ENCODE data around the gene NEO1.

NEO1 gene, protein sequence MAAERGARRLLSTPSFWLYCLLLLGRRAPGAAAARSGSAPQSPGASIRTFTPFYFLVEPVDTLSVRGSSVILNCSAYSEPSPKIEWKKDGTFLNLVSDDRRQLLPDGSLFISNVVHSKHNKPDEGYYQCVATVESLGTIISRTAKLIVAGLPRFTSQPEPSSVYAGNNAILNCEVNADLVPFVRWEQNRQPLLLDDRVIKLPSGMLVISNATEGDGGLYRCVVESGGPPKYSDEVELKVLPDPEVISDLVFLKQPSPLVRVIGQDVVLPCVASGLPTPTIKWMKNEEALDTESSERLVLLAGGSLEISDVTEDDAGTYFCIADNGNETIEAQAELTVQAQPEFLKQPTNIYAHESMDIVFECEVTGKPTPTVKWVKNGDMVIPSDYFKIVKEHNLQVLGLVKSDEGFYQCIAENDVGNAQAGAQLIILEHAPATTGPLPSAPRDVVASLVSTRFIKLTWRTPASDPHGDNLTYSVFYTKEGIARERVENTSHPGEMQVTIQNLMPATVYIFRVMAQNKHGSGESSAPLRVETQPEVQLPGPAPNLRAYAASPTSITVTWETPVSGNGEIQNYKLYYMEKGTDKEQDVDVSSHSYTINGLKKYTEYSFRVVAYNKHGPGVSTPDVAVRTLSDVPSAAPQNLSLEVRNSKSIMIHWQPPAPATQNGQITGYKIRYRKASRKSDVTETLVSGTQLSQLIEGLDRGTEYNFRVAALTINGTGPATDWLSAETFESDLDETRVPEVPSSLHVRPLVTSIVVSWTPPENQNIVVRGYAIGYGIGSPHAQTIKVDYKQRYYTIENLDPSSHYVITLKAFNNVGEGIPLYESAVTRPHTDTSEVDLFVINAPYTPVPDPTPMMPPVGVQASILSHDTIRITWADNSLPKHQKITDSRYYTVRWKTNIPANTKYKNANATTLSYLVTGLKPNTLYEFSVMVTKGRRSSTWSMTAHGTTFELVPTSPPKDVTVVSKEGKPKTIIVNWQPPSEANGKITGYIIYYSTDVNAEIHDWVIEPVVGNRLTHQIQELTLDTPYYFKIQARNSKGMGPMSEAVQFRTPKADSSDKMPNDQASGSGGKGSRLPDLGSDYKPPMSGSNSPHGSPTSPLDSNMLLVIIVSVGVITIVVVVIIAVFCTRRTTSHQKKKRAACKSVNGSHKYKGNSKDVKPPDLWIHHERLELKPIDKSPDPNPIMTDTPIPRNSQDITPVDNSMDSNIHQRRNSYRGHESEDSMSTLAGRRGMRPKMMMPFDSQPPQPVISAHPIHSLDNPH (N-terminal part only)

GRCh38 chr15:73051807-73052652 is at the start of gene NEO1:
Gene NEO1 (plus strand): TSS chr15:73052463. CDS start chr15:73052676, 213 bp downstream.
- DNase-seq: peak; percentile 65 to 87

DNA sequence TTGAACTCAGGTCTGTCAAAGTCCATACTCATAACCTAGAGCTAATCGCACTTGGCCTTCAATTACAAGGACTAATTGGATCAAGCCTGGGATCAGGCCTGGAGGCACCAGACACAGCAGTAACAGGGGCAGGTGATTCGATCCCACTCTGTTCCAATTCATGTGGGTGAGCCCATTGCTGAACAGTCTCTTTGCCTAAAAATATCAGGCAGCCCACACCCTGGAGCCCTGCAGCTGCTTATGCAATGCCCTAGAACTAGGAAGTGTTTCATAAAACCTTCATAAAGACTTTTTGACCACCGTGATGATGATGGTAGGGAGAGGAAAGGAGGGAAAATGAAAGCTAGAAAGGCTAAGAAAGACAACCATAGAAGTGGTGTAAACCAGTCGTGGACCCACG is 47.8 kb upstream of the NEO1 start:
- DNase-seq: no peak

- no peak for DNase-seq
These were observed 47.2 kb upstream of the NEO1 start for GRCh38 chr15:73005032-73005431.

DNA sequence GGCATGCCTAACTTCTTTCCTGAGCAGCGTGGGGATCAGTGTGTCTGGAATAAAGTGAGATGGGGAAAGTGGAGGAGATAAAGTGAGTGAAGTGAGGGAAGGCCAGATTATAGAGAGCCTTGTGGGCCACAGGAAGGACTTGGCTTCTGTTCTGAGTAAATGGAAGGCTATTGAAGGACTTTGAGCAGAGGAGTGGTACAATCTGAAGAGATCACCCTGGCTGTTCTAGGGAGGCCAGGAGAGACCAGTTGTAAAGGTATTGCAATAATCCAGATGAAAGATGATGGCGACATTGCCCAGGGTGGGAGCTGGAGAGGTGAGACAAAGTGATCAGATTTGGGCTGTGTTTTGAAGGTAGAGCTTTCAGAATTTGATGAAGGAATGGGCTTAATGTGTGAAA is 46.8 kb upstream of the NEO1 start:
- no peak for DNase-seq

DNA sequence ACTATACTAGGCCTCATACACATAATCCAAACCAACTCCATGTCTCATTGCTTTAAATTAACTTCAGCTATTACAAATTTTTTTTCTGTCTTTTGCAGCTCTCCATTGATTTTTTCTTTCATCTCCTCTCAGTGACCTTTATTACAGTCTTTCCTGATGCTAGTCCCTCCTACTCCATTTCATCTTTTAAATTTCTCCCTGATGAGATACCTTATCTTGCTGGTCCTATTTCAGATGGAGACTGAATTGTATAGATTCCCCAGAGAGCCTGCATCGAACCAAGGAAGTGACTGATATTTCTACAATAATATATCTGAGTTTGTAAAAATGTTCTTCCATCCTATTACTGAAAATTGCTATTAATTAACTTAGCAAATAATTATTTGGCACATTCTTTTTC is 45.7 kb upstream of the NEO1 start:
- DNase-seq: no peak

GRCh38 chr15:73009066-73010056 is 42.9 kb upstream of the NEO1 start:
- no peak for DNase-seq

- DNase-seq: no peak
These were observed 41.8 kb upstream of the NEO1 start for GRCh38 chr15:73010154-73011152.

DNA sequence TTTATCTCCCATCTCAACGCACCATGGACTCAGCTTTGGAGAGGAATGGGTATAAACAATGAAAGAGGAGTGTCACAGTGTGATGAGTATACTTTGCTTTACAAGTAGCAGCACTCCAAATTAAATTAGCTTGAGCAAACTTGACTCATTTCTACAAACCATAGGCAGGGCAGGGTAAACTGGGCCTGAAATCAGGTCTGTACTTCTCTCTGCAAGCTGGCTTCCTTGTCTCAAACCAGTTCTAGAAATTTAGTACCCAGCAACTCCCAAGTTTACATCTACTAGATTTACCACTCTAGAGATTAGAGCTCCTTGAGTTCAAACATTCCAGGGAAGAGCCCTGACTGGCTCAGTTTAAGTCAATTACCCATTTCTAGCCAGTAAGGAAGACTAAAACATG is 37.4 kb upstream of the NEO1 start:
- DNase-seq: no peak

DNA sequence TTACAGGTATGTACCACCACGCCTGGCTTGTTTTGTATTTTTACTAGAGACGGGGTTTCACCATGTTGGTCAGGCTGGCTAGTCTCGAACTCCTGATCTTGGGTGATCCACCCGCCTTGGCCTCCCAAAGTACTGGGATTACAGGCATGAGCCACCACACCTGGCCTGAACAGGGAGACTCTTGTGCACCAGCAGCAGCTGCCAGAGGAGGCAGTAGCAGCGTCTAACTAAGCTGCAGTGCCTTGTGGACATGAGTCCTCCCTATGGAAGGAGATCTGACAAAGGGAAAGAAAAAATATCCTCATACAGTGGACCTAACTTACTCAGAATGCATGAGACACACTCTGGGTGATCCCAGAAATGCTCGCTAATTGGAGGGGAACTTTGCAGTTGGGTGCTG is 36.8 kb upstream of the NEO1 start:
- no peak for DNase-seq

GRCh38 chr15:73017987-73018386 is 34.3 kb upstream of the NEO1 start:
- DNase-seq: no peak

DNA sequence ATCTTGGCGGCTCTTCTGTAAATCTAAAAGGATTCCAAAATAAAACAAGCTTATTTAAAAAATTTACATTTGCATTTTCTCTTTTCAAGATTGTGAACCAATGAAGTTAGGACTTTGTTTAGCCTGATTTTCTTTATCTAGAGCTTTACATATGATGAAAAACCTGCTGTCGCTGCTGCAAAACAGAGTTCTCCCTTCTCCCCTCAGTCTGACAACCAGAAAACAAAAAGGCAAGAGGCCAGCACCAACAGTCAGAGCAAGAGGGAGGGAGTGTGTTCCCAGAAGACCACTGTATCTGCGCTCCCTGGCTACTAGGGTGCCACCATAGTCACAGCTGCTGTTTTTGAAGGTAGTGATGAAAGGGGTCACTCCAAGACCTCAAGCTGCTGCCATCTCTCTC is 33.1 kb upstream of the NEO1 start:
- DNase-seq: no peak

DNA sequence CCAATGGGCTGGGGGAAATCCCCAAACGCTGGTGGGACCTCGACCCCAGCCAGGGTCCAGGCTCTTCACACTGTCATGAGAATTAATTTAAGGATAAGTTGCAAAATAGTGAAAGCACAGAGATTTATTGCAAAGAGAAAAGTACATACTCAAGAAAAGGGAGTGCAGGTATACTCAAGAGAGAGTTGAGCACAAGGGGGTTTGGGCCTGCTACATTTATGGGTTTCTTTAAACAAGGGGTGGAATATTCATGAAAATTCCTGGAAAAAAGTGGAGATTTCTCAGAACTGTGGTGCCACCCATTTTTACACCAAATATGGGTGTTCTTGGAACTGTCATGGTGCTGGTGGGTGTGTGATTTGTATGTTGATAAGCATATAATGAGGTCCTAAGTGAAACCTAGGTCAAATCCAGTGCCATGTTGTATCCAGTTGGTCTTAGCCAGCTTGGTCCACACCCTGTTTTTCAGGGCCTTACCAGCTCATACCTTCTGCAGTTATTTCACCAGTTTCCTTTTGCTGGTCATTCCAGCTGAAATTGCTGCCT is 32.6 kb upstream of the NEO1 start:
- no peak for DNase-seq

GRCh38 chr15:73021139-73021621 is 31.1 kb upstream of the NEO1 start:
- no peak for DNase-seq

- DNase-seq: no peak
These were observed 30.1 kb upstream of the NEO1 start for GRCh38 chr15:73022161-73022560.

- no peak for DNase-seq
These were observed 29.2 kb upstream of the NEO1 start for GRCh38 chr15:73023071-73023470.

- no peak for DNase-seq
These were observed 28.1 kb upstream of the NEO1 start for GRCh38 chr15:73024168-73024567.

DNA sequence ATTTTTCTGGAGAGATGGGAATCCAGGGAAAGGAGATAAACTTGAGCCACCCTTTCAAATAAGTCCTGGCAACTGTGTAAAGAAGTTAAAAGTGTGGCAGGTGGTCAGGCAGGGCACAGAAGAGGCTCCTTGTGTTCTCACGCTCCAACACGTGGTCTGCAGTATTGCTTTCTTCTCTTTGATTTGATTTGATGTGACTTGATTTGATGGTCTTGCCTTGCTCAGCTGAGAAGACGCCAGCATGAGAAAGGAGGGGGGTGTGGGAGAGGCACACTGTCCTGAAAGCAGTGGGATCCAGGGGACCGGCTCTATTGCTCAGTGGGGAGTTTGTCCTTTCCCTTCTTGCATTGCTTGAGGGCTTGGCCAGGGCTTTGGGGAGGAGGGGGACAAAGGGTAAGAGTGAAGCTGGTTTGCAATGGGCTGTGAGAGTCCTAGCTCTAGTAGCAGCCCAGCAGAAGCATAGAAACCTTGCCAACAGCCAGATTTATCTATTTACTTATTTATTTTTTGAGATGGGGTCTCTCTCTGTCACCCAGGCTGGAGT is 25.7 kb upstream of the NEO1 start:
- DNase-seq: no peak

DNA sequence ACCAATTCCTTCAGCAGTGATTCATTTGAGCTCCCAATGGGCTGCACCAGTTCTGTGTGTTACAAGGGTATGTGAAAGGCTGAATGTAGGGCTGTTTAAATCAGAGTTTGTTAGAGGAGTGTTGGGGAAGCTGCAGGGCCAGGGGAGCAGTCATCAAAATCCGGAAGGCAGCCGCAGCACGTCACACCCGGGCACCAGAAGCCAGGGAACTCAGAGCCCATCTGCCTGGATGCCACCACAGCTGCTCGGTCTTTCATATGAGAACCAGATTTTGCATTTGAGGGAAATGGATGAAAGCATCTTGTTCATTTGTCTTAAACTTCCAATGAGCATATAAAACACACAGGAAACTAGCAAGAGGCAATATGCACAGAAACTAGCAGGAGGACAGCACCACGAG is 24.2 kb upstream of the NEO1 start:
- no peak for DNase-seq
